ENCODE data around the gene ACTR2.
"Not testable (repeated sequence)": the region's sequence is repeated elsewhere in the genome, so short reads cannot be mapped to it uniquely, and the experiment has no call there.

ACTR2 gene

GRCh38 chr2:65227456-65228262, at the start of gene ACTR2:
Gene ACTR2 (plus strand): TSS chr2:65227831. CDS start chr2:65227910, 79 bp downstream.
- peak; percentile 87 for DNase-seq (ENCODE audit: low read depth, low spot score)

- no peak for DNase-seq (ENCODE audit: low read depth, low spot score)
Observed at GRCh38 chr2:65182570-65182969, 45.1 kb upstream of the ACTR2 start.

GRCh38 chr2:65183406-65183805, 44.2 kb upstream of the ACTR2 start:
- DNase-seq (ENCODE audit: low read depth, low spot score): not testable (repeated sequence)

GRCh38 chr2:65185012-65185411, 42.6 kb upstream of the ACTR2 start:
- no peak for DNase-seq (ENCODE audit: low read depth, low spot score)

GRCh38 chr2:65186093-65186868, 41.4 kb upstream of the ACTR2 start:
- no peak for DNase-seq (ENCODE audit: low read depth, low spot score)

GRCh38 chr2:65186872-65187851, 40.5 kb upstream of the ACTR2 start:
- peak; percentile 36 for DNase-seq (ENCODE audit: low read depth, low spot score)

- no peak for DNase-seq (ENCODE audit: low read depth, low spot score)
Observed at GRCh38 chr2:65193446-65193845, 34.2 kb upstream of the ACTR2 start.

- DNase-seq (ENCODE audit: low read depth, low spot score): no peak
Observed at GRCh38 chr2:65198737-65199136, 28.9 kb upstream of the ACTR2 start.

- no peak for DNase-seq (ENCODE audit: low read depth, low spot score)
Observed at GRCh38 chr2:65199166-65199565, 28.5 kb upstream of the ACTR2 start.

- no peak for DNase-seq (ENCODE audit: low read depth, low spot score)
Observed at GRCh38 chr2:65199891-65200290, 27.7 kb upstream of the ACTR2 start.

GRCh38 chr2:65204461-65205210, 23.0 kb upstream of the ACTR2 start:
- no peak for DNase-seq (ENCODE audit: low read depth, low spot score)

GRCh38 chr2:65212115-65212514, 15.5 kb upstream of the ACTR2 start:
- DNase-seq (ENCODE audit: low read depth, low spot score): no peak

- no peak for DNase-seq (ENCODE audit: low read depth, low spot score)
Observed at GRCh38 chr2:65212619-65213018, 15.0 kb upstream of the ACTR2 start.

- DNase-seq (ENCODE audit: low read depth, low spot score): no peak
Observed at GRCh38 chr2:65213035-65213434, 14.6 kb upstream of the ACTR2 start.

GRCh38 chr2:65214361-65214760, 13.3 kb upstream of the ACTR2 start:
- DNase-seq (ENCODE audit: low read depth, low spot score): no peak

- DNase-seq (ENCODE audit: low read depth, low spot score): no peak
Observed at GRCh38 chr2:65214843-65215242, 12.8 kb upstream of the ACTR2 start.

- no peak for DNase-seq (ENCODE audit: low read depth, low spot score)
Observed at GRCh38 chr2:65215946-65216345, 11.7 kb upstream of the ACTR2 start.

GRCh38 chr2:65220432-65221131, 7.0 kb upstream of the ACTR2 start:
- DNase-seq (ENCODE audit: low read depth, low spot score): no peak

- DNase-seq (ENCODE audit: low read depth, low spot score): not testable (repeated sequence)
Observed at GRCh38 chr2:65221275-65221674, 6.4 kb upstream of the ACTR2 start.

- DNase-seq (ENCODE audit: low read depth, low spot score): no peak
Observed at GRCh38 chr2:65227020-65227455, 593 bp upstream of the ACTR2 start.

Data from brain pericyte (primary cell).